Embryonic facial prominence (tissue), 1 donor: Measurements from ENCODE around the gene ZDHHC17.
A peak's percentile ranks its signal among the peaks of the same experiment; 100 is the strongest.
"Not testable (repeated sequence)": the region's sequence is repeated elsewhere in the genome, so short reads cannot be mapped to it uniquely, and the experiment has no call there.

ENCODE experiments used
- DNase-seq: peaks from one replicate; pipeline ENCODE4 v3.0.0-alpha.2; 2016; ENCODE audit errors: extremely low spot score

Gene ZDHHC17

DNA sequence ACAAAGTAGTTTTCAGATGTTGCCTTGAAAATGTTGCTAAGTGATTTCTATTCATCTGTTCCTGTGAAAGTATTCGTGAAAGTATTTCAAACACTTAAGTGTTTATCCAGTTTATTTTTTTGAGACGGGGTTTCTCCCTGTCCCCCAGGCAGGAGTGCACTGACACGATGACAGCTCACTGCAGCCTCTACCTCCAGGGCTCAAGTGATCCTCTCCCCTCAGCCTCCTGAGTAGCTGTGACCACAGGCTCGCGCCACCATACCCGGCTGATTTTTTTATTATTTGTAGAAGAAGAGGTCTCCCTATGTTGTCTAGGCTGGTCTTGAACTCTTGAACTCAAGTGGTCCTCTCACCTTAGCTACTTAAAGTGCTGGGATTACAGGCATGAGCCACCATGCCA lies 1.7 kb downstream of the ZDHHC17 start:
- no peak for DNase-seq

DNA sequence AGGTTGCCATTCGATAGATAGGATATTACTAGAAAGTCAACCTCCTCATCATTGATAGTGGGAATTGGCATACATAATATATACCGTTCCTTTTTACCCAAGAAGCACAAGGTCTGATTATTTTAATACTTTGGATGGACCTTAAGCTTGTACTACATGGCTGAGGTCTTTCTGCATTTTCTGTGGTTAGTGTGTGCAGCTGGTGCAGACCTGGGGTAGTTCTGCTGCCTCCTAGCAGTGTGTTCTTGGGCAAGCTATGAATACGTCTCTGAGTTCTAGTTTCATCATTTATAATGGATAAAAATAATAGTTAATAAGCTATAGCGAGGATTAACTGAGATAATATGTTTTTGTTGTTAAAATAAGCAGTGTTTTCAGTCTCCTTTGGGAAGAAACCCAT lies 2.2 kb downstream of the ZDHHC17 start:
- no peak for DNase-seq

DNA sequence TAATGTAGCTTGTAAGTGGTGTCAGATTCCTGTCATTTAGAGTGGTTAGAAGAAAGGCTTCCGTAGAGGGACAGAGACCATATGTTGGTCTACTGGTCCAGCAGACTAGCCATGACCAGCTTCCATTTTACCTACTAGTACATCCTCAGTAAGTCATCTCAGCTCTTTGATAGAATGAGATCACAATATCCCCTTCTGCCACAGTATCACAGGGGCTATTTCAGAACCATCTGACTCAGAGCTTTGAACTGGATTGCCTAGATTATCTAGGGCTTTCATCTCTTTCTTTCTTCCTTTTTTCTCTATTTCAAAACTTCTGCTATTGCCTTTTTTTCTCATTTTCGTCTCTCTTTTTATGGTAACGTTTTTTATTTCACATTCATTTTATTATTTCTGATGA lies 4.7 kb downstream of the ZDHHC17 start:
- DNase-seq: no peak

DNA sequence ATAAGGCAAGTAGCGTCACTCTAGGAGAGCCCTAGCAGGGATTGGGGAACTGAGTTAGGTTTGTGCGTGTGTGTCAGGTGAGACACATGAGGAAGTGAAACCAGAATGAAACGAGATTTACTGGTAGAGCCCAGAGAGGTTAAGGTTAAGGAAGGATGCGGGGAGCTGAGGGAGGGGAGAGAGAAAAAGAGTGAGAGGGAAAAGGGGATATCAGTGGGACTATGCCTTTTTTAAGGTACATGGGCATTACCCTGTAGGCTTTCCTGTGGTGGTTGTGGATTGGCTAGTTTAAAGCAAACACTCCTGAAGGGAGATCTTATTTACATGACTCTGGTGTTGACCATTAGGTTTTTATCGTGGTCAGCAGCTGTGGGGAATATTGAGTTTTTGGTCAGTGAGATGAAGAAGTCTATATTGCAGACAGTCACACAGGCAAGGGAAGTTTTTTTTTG lies 13.9 kb downstream of the ZDHHC17 start:
- DNase-seq: no peak

DNA sequence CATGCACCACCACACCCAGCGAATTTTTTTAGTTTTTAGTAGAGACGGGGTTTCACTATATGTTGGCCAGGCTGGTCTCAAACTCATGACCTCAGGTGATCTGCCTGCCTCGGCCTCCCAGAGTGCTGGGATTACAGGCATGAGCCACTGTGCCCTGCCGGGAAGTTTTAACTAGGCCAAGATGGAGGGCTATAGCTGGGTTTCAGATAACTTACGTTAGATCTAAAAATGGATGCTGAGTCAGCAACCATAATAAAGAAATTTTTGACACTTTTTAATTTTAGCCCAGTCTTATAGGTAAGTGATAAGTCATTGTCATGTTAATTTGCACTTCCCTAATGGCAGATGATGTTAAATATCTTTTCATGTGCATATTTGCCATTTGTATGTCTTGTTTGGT lies 14.4 kb downstream of the ZDHHC17 start:
- DNase-seq: no peak

DNA sequence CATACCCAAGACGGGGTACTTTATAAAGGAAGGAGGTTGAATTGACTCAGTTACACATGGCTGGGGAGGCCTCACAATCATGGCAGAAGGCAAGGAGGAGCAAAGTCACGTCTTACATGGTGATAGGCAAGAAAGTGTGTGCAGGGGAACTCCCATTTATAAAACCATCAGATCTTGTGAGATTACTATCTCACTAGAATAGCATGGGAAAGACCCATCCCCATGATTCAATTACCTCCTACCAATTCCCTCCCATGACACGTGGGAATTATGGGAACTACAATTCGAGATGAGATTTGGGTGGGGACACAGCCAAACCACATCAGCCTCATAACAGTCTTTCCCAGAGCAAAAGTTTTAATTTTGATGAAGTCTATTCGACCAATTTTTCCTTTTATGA lies 15.4 kb downstream of the ZDHHC17 start:
- not testable (repeated sequence) for DNase-seq

DNA sequence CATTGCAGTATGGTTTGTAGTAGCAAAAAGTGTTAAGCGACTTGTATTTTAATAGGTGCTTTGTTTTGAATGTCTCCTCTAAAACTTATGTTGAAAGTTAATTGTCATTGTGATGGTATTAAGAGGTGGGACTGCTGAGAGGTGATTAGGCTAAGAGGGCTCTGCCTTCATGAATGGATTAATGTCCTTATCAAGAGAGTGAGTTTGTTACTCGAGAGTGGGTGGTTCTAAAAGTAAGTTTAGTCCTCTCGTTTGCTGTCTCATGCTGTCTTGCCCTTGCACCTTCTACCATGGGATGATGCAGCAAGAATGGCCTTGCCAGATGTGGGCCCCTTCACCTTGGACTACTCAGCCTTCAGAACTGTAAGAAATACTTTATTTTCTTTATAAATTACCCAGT lies 17.4 kb downstream of the ZDHHC17 start:
- no peak for DNase-seq

DNA sequence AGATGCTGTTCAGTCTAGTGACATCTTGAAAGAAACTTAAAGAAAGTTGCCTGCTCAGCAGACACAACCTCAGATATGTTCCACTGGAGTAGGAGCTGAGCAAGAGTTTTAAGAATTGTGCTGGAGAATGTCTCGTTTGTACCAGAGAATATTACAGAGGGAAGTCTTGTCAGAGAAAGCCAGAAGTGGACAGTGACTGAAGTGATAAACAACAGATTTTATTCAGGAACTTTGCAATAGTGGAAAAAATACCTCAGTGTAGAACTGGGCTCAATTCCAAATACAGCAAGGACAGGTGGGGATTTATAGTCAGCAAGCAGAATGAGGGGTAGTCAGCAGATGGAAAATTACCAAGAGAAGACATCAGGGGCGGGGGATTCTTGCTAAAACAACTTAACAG lies 18.6 kb downstream of the ZDHHC17 start:
- DNase-seq: no peak

DNA sequence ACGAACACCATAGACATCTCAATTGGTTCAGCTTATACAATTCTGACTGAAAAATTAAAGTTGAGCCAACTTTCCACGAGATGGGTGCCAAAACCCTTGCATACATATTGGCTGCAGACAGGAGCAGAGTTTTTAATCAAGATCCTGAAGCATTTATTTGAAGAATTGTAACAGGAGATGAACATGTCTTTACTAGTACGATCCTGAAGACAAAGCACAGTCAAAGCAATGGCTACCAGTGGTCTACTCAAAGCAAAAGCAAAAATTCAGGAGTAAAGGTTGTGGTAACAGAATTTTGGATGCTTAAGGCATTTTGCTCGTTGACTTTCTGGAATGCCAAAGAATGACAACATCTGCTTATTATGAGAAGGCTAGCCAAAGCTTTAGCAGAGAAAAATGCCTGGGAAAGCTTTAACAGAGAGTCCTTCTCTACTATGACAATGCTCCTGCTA lies 20.7 kb downstream of the ZDHHC17 start:
- no peak for DNase-seq

DNA sequence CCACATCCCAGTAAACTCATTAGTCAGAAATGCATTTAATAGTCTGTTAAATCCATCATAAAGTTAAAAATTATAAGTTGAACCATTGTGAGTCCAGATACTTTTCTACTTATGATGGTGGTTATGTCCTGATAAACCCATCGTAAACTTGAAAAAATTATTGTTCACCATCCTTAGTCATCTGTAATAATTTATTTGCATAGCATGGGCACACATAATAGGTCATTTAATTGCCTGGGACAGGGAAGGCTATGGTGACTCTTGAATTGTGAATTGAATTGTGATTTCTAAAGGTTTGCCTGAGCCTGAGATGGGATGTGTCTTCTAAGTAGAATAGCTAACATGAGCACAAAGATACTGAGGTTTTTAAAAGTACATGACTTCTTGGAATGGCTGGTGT lies 21.5 kb downstream of the ZDHHC17 start:
- DNase-seq: no peak

DNA sequence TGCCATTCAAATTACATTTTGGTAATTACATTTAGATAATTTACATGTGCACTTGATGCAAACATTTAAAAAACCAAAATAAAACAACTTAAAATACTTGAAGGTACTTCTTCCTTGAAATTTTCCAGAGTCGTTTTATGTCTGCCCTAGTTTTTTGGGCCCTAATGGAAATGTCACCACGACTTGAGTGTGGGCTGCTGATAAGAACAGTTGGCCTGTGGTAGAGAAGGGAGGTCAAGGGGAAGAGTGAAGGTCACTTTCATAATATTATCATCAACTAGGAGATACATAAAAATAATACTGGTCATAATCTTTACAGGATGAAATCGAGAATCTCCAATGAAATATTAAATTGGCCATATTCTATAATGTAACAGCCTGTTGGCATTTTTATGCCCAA lies 23.1 kb downstream of the ZDHHC17 start:
- DNase-seq: no peak

DNA sequence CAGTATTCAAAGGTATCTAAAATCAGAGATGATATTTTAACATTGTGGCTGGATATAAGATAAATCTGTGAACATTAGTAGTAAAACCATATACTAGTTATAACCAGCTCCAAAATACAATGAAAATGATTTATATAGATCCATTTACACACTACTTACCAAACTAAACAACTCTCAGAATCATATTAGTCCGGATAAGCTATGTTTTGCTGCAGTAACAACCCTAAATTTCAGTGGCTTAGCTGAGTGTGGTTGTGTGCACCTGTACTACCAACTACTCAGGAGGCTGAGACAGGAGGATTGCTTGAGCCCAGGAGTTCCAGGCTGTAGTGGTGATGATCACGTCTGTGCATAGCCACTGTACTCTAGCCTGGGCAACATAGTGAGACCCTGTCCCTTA lies 23.8 kb downstream of the ZDHHC17 start:
- no peak for DNase-seq

DNA sequence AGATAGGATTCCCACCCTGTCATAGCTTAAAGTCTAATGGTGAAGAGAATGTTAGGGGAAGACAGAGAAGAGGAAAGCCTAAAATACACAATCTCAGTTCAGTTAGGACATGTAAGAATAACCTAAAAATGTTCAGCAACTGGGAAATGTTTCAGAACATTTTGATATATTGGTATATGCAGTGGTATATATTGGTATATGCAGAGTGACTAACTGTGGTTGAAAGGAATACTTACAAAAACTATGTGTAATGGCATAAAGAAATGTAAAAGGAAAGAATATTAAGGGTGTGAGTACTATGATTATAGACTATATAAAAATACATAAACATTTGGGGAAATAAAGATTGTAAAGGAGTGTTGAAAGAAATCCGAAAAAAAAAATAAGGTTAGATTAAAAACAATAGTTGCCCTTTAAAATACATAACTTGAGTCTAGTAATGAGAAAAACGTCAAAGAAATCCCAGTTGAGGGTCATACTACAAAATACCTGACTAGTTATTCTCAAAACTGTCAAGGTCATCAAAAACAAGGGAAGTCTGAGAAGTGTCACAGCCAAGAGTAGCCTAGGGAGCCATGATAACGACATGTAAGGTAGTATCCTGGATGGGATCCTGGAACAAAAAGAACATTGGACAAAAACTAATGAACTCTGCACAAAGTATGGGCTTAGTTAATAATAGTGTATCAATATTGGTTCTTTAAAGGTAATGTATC lies 25.6 kb downstream of the ZDHHC17 start:
- DNase-seq: no peak

DNA sequence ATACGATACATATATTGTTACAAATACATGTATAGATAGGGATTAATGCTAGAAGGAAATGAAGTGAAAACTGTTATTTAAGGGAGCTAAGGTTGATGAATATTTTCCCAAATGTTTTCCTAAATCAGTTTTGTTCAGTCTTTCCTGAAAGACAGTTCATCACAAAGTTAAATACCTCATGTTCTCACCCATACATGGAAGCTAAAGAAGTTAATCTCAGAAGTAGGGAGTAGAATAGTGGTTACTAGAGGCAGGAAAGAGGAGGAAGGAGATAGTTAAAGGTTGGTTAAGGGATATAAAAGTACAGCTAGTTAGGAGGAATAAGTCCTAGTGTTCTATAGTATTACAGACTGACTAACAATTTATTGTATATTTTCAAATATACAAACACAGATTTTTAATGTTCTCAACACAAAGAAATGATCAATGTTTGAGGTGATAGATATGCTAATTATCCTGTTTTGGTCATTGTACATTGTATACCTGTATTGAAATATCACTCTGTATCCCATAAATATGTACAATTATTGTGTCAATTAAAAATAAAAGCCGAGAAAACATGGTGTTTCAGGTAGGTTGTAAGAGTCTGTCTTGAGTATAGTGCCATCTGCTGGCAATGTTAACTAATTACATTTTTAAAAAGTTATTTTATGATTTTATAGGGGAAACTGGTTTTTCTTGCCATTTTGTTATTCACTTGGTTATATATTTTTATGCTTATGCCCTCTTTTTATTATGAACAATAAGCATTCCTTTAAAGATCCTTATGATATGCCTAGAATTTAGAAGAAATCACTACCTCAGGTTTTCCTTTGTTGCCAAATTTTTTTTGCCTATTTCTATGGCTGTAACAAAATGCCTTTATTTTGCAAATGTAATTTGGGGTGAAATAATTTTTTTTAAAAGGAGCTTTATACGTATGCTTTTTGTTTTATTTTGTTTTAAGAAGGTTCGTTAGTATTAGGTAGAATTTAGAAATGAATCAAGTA lies 26.9 kb downstream of the ZDHHC17 start:
- DNase-seq: peak; percentile 42

DNA sequence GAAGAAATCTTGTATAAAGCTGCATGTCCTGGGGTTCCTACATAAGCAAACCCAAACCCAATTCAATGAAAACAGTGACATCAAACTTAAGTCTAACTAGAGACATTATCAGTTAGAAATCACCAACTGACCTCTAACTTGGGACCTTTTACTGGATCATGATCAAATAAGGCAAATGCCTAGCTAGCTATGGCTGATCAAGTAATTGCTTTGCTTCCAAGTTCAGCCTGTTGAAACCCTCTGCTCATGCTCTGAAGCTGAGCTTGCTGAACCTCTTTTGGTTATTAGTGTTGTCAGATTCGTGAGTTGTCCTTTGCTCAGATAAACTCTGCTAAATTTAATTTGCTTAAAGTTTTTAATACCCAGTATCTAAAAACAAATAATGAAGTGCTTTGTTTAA lies 28.9 kb downstream of the ZDHHC17 start:
- no peak for DNase-seq

DNA sequence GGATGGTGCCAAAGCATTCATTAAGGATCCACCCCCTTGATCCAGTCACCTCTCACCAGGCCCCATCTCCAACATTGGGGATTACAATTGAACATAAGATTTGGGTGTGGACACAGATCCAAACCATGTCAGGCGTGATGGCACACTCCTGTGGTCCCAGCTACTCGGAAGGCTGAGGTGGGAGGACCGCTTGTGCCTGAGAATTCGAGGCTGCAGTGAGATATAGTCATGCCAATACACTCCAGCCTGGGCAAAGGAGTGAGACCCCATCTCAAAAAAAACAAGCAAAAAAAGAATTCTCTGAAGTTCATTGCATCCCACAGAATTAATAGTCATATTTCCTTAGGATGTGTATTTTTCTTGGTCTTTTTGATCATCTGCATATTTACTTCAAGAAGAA lies 34.9 kb downstream of the ZDHHC17 start:
- DNase-seq: no peak

DNA sequence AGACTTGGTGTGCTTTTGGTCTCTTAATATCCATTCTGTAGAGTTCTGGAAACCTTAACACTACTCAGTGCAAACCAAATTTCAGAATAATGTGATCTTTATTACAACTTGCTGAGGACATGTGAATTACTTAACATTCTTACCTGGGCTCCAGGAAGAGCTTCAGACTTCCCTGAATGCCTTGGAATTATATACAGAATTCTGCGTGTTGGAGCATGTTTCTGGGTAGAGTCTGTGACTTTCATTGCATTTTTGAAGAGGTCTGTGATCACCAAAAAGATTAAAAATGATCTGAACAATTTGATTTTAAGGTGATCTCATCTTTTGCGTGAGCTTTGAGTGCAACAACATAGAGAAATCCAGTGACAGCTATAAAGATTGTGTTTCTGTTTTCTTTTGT lies 35.4 kb downstream of the ZDHHC17 start:
- no peak for DNase-seq

DNA sequence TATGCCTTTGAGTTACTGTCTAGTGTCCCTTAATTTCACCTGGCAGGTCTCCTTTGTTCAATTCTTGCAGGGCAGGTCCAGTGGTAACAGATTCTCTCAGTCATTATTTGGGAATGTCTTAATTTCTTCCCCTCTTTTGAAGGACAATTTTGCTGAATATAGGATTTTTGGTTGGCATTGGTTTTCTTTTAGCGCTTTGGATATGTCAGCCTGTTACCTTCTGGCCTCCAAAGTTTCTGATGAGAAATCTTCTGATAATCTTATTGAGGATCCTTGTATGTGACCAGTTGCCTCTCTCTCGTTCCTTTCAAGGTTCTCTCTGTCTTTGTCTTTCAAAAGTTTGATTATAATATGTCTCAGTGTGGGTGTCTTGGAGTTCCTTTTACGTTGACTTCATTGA lies 38.1 kb downstream of the ZDHHC17 start:
- DNase-seq: no peak

DNA sequence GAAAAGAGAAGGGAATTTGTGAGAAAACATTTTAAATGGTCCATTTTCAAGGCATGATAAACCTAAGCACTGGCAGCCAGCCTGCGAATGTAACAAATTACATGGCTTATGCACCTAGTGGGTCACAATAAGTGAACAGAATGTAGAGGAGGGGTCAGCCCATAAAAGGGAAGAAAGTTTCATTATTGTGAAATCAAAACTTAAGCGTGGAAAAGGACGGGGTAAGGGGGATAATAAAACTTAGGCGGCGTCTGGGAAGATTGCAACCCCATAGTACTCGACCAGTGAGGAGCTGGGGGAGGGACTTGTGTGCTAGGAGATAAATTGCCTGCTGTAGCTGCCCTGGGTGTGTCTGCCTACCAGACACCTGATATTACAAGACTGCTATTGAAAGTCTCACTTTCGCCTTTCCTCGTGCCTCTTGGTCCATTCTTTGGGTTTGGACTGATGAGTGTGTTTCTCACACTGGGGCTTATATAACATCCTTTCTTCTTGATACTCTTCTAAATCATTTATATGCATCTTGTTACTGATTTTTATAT lies 40.6 kb downstream of the ZDHHC17 start:
- DNase-seq: no peak

DNA sequence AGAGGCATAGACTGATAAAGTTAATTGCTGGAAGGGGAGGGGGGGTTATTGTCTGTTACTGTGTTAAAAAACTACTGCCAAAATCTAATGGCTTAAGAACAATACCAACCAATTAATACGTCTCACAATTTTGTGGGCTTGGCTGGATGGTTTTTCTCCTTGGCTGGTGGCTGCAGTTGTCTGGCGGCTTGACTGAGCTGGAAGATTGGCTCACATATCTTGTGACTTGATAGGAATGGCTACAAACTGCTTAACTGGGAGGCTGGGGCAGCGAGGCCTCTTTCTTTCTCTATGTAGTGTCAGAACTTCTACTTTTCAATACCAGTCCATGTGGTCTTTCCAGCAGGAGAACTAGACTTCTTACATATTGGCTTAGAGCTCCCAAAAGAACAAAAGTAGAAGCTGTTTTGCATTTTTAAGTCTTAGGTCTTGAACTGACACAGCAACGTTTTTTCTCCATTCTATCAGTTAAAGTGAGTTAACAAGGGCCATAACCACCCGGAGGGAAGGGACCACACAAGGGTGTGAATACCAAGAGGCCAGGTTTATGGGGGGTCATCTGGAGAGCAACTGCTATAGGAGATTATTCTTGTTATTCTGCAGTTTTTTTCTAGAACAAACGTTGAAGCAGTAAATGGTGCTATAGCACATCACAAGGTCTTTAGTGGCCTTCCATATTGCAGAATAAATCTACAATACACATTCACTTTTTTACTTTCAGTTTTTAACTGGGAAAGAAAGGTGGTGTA lies 46.9 kb downstream of the ZDHHC17 start:
- no peak for DNase-seq

DNA sequence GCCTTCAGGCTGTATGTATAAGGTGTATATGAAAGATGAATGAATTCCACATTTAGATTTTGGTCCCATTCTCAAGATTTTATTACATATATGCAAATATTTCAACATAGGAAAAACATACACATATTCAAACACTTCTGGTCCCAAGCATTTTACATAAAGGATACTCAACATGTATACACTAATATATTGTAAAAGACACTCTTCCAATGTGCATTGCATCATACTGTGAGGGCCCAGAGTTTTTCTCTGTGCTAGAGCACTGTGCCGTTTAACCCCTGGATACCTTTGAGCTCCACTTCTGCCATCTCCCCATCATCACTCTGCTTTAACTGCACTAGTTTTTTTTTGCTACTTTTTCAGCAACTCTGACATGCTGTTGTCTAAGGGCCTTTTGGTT lies 48.1 kb downstream of the ZDHHC17 start:
- no peak for DNase-seq

DNA sequence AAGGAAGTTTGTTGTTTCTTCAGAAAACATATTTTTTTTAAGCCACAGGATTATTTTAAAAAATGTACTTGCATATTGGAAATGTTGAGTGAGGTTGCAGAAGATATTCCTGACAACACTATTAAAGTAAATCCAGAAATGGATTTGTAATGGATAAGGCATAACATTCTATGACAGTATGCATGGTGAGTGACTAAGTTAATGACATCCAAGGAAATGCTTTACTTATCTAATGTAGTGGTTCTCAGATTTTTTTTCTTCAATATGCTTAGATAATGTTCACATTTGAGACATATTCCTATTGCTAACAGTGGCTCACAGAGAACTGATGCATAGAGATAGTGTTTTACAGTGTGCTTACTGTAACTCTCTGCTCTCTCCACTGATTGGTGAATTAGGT lies 49.4 kb downstream of the ZDHHC17 start:
- no peak for DNase-seq
